HG03565 (cell line): Measurements from ENCODE around the gene NPHP3.
"Not testable (repeated sequence)": the region's sequence is repeated elsewhere in the genome, so short reads cannot be mapped to it uniquely, and the experiment has no call there.

Experiments
- ATAC-seq: cut with Tn5 transposase; IDR thresholded peaks from one replicate; pipeline ENCODE4 v1.9.1; 2021; ENCODE audit warnings: mild to moderate bottlenecking, moderate library complexity; ENCODE audit not compliant: unreplicated experiment

The NPHP3 gene

GRCh38 chr3:132722165-132723023, at the start of gene NPHP3:
NPHP3 (minus strand) TSS chr3:132722409; CDS start chr3:132722355, 54 bp downstream.
- ATAC-seq = peak; percentile 49

GRCh38 chr3:132758740-132759139, 36.5 kb upstream of the NPHP3 start:
- no peak for ATAC-seq

GRCh38 chr3:132756108-132756650, 34.0 kb upstream of the NPHP3 start:
- no peak for ATAC-seq

GRCh38 chr3:132753946-132754345, 31.7 kb upstream of the NPHP3 start:
- ATAC-seq = no peak

GRCh38 chr3:132749786-132750185, 27.6 kb upstream of the NPHP3 start:
- ATAC-seq = no peak

GRCh38 chr3:132746720-132747119, 24.5 kb upstream of the NPHP3 start:
- ATAC-seq = not testable (repeated sequence)

- ATAC-seq = no peak
Measured at GRCh38 chr3:132738314-132738713, 16.1 kb upstream of the NPHP3 start.

GRCh38 chr3:132735589-132735988, 13.4 kb upstream of the NPHP3 start:
- ATAC-seq = no peak

GRCh38 chr3:132730891-132731580, 8.8 kb upstream of the NPHP3 start:
- ATAC-seq = no peak

- ATAC-seq = no peak
Measured at GRCh38 chr3:132726341-132726823, 4.2 kb upstream of the NPHP3 start.

GRCh38 chr3:132723024-132723950, 1.1 kb upstream of the NPHP3 start:
- ATAC-seq = no peak

- ATAC-seq = no peak
Measured at GRCh38 chr3:132721479-132722164, 587 bp downstream of the NPHP3 start.

GRCh38 chr3:132720228-132720627, 2.0 kb downstream of the NPHP3 start:
- no peak for ATAC-seq

GRCh38 chr3:132716372-132716771, 5.8 kb downstream of the NPHP3 start:
- ATAC-seq = no peak

GRCh38 chr3:132713977-132714727, 8.1 kb downstream of the NPHP3 start:
- no peak for ATAC-seq

GRCh38 chr3:132710311-132710710, 11.9 kb downstream of the NPHP3 start:
- no peak for ATAC-seq

- no peak for ATAC-seq
Measured at GRCh38 chr3:132709761-132710160, 12.4 kb downstream of the NPHP3 start.

GRCh38 chr3:132703733-132704132, 18.5 kb downstream of the NPHP3 start:
- ATAC-seq = no peak

GRCh38 chr3:132695422-132695821, 26.8 kb downstream of the NPHP3 start:
- no peak for ATAC-seq
